ENCODE results near the gene CELSR2.

CELSR2 gene

GRCh38 chr1:109231066-109231465 lies 18.3 kb upstream of the CELSR2 start:
- no peak for DNase-seq (ENCODE audit: low read depth in 2 of 2)

- DNase-seq (ENCODE audit: low read depth in 2 of 2) = no peak
Measured at GRCh38 chr1:109235137-109235536, 14.2 kb upstream of the CELSR2 start.

- no peak for DNase-seq (ENCODE audit: low read depth in 2 of 2)
Measured at GRCh38 chr1:109237512-109237911, 11.8 kb upstream of the CELSR2 start.

GRCh38 chr1:109238382-109238781 lies 11.0 kb upstream of the CELSR2 start:
- no peak for DNase-seq (ENCODE audit: low read depth in 2 of 2)

GRCh38 chr1:109239047-109239408 lies 10.3 kb upstream of the CELSR2 start:
- no peak for DNase-seq (ENCODE audit: low read depth in 2 of 2)

- no peak for DNase-seq (ENCODE audit: low read depth in 2 of 2)
Measured at GRCh38 chr1:109239409-109240068, 9.8 kb upstream of the CELSR2 start.

GRCh38 chr1:109240158-109241152 lies 8.9 kb upstream of the CELSR2 start:
- DNase-seq (ENCODE audit: low read depth in 2 of 2) = no peak

- DNase-seq (ENCODE audit: low read depth in 2 of 2) = no peak
Measured at GRCh38 chr1:109241344-109241743, 8.0 kb upstream of the CELSR2 start.

- DNase-seq (ENCODE audit: low read depth in 2 of 2) = no peak
Measured at GRCh38 chr1:109241841-109242345, 7.4 kb upstream of the CELSR2 start.

- DNase-seq (ENCODE audit: low read depth in 2 of 2) = no peak
Measured at GRCh38 chr1:109242387-109242786, 7.0 kb upstream of the CELSR2 start.

- DNase-seq (ENCODE audit: low read depth in 2 of 2) = no peak
Measured at GRCh38 chr1:109243221-109243620, 6.1 kb upstream of the CELSR2 start.

- no peak for DNase-seq (ENCODE audit: low read depth in 2 of 2)
Measured at GRCh38 chr1:109243860-109244552, 5.3 kb upstream of the CELSR2 start.

GRCh38 chr1:109246141-109246551 lies 3.2 kb upstream of the CELSR2 start:
- DNase-seq (ENCODE audit: low read depth in 2 of 2) = no peak

- no peak for DNase-seq (ENCODE audit: low read depth in 2 of 2)
Measured at GRCh38 chr1:109247401-109248365, 1.7 kb upstream of the CELSR2 start.

- no peak for DNase-seq (ENCODE audit: low read depth in 2 of 2)
Measured at GRCh38 chr1:109248444-109248796, 919 bp upstream of the CELSR2 start.

GRCh38 chr1:109249654-109250401 lies 489 bp downstream of the CELSR2 start:
- no peak for DNase-seq (ENCODE audit: low read depth in 2 of 2)

GRCh38 chr1:109250454-109251276 lies 1.3 kb downstream of the CELSR2 start:
- no peak for DNase-seq (ENCODE audit: low read depth in 2 of 2)

- no peak for DNase-seq (ENCODE audit: low read depth in 2 of 2)
Measured at GRCh38 chr1:109251277-109252166, 2.2 kb downstream of the CELSR2 start.
